ENCODE measurements around the gene ACP5. TPM values are rescaled to one million over a fixed set of nuclear protein-coding genes. Genes with fewer than 3 reads are reported as not detected.

Gene ACP5
- total RNA-seq, 6 experiments from 2014 or later: 1.5 to 2.8 (median 2.3) TPM

DNA sequence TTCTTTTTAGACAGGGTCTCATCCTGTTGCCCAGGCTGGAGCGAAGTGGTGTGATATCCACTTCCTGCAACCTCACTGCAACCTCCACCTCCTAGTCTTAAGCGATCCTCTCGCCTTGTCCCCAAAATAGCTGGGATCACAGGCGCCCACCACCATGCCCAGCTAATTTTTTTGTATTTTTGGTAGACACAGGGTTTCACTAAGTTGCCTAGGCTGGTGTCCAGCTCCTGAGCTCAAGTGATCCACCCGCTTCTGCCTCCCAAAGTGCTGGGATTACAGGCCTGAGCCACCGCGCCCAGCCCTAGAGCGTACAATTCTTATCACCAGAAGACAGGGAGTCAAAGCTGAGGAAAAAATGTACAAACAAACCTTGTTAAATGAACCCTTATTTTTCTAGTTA lies 13.9 kb downstream of the ACP5 start:
- H3K27me3 Mint-ChIP-seq (ENCODE audit: insufficient read depth): peaks cover 2% of the 10 kb centered on the region; the same call in 1 of the 2 replicates
- H3K4me1 Mint-ChIP-seq (ENCODE audit: low read depth): peaks cover 22% of the 10 kb centered on the region
- TF ChIP-seq, protein P1, sequence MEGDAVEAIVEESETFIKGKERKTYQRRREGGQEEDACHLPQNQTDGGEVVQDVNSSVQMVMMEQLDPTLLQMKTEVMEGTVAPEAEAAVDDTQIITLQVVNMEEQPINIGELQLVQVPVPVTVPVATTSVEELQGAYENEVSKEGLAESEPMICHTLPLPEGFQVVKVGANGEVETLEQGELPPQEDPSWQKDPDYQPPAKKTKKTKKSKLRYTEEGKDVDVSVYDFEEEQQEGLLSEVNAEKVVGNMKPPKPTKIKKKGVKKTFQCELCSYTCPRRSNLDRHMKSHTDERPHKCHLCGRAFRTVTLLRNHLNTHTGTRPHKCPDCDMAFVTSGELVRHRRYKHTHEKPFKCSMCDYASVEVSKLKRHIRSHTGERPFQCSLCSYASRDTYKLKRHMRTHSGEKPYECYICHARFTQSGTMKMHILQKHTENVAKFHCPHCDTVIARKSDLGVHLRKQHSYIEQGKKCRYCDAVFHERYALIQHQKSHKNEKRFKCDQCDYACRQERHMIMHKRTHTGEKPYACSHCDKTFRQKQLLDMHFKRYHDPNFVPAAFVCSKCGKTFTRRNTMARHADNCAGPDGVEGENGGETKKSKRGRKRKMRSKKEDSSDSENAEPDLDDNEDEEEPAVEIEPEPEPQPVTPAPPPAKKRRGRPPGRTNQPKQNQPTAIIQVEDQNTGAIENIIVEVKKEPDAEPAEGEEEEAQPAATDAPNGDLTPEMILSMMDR (IDR thresholded peaks at IDR 0.05): no peak
- no peak for DNase-seq
- no peaks in the 10 kb centered on the region for H3K36me3 Mint-ChIP-seq (ENCODE audit: low read depth)
- H3K4me3 Mint-ChIP-seq: no peak overlapping the region
- no peaks in the 10 kb centered on the region for H3K9me3 Mint-ChIP-seq
- no peak overlapping the region for H3K27ac Mint-ChIP-seq

GRCh38 chr19:11560404-11561051 lies 16.9 kb downstream of the ACP5 start:
- H3K27ac Mint-ChIP-seq: peak overlapping the region; percentile 62
- peak; percentile 68 for DNase-seq
- H3K4me3 Mint-ChIP-seq: peak overlapping the region; percentile 77
- peaks cover 30% of the 10 kb centered on the region for H3K4me1 Mint-ChIP-seq (ENCODE audit: low read depth)
- H3K9me3 Mint-ChIP-seq: no peaks in the 10 kb centered on the region
- peaks cover 13% of the 10 kb centered on the region for H3K36me3 Mint-ChIP-seq (ENCODE audit: low read depth)
- TF ChIP-seq, protein P1 (IDR thresholded peaks at IDR 0.05): peak; percentile 90
- peaks cover 4% of the 10 kb centered on the region for H3K27me3 Mint-ChIP-seq (ENCODE audit: insufficient read depth)

DNA sequence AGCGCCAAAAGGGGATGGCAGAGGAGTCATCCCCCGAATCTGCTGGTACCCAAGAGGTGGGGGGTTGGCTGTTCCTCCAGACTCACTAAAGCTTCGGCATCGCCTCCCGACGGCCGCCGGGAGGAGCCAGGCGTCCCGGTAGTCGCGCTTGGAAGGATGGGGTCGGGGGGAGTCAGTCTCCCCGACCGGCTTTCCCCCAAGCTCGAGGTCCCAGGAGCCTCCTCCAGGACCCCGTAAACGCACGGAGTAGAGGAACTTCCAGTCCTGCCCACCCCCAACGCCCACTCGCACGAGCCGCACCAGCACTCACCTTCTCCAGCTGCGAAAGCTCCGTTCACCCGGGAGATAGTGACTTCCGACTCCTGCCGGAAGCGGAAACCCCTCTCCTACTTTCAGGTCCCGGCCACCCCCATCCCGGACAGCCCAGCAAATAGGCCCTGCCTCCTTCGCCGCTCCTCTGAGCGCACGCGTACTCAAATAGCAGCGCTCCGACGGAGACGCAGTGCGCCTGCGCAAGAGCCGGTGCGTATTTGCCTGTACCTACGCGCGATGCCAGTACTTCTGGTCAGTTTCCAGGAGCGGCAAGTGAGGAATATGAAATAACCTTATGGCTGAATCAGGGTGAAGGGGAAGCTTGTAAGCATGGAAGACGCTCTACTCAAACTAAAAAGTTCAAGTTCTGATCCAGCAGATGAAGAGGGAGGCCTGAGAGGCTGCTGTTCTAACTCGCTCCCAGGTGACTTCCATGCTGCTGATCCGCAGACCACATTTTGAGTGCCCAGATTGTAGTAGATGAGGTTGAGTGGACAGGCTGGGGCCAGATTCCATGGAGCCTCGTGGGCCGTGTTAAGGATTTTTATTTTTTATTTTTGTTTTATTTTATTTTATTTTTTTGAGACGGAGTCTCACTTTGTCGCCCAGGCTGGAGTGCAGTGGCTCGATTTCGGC lies 18.3 kb downstream of the ACP5 start, which contains the start of gene ELOF1:
Gene ELOF1, minus strand, starts transcription at position 350 of the 948 bp plus-strand sequence. CDS start 4,883 bp downstream, outside the sequence.
- peak within 1 kb of the TSS; percentile 88 for H3K27ac Mint-ChIP-seq
- DNase-seq: peak; percentile 98
- peak within 1 kb of the TSS; percentile 96 for H3K4me3 Mint-ChIP-seq
- peaks cover 17% of the 10 kb centered on the region for H3K36me3 Mint-ChIP-seq (ENCODE audit: low read depth)
- TF ChIP-seq, protein P1 (IDR thresholded peaks at IDR 0.05): peak; percentile 49
- no peaks in the 10 kb centered on the region for H3K9me3 Mint-ChIP-seq
- H3K27me3 Mint-ChIP-seq (ENCODE audit: insufficient read depth): peaks cover 4% of the 10 kb centered on the region; the same call in 1 of the 2 replicates
- H3K4me1 Mint-ChIP-seq (ENCODE audit: low read depth): peaks cover 30% of the 10 kb centered on the region

GRCh38 chr19:11556634-11557420 lies 20.6 kb downstream of the ACP5 start:
- TF ChIP-seq, protein P1 (IDR thresholded peaks at IDR 0.05): no peak

GRCh38 chr19:11555246-11555645 lies 22.2 kb downstream of the ACP5 start:
- no peaks in the 10 kb centered on the region for H3K9me3 Mint-ChIP-seq
- peaks cover 17% of the 10 kb centered on the region for H3K36me3 Mint-ChIP-seq (ENCODE audit: low read depth)
- peaks cover 23% of the 10 kb centered on the region for H3K4me1 Mint-ChIP-seq (ENCODE audit: low read depth)
- peaks cover 4% of the 10 kb centered on the region; the same call in 1 of the 2 replicates for H3K27me3 Mint-ChIP-seq (ENCODE audit: insufficient read depth)
- H3K27ac Mint-ChIP-seq: no peak overlapping the region
- no peak overlapping the region for H3K4me3 Mint-ChIP-seq
- no peak for DNase-seq
- TF ChIP-seq, protein P1 (IDR thresholded peaks at IDR 0.05): no peak

More at GRCh38 chr19:11556634-11557420, 20.6 kb downstream of the ACP5 start:
- Mint-ChIP-seq H3K4me1 (ENCODE audit: low read depth) (peaks cover 30% of the 10 kb centered on the region), H3K9me3 (no peaks in the 10 kb centered on the region), H3K27ac (peak overlapping the region; percentile 11; the same call in 1 of the 2 replicates), H3K36me3 (ENCODE audit: low read depth) (peaks cover 17% of the 10 kb centered on the region), H3K27me3 (ENCODE audit: insufficient read depth) (peaks cover 4% of the 10 kb centered on the region; the same call in 1 of the 2 replicates), H3K4me3 (peak overlapping the region; percentile 26; the same call in 1 of the 2 replicates)
- DNase-seq: no peak

Data from HFFc6 (cell line).